ENCODE data around the gene STIM1. TPM values are rescaled to one million over a fixed set of nuclear protein-coding genes. Genes with fewer than 3 reads are reported as not detected.

Gene STIM1
- total RNA-seq, 1 experiment from 2014 or later: 93.6 TPM

DNA sequence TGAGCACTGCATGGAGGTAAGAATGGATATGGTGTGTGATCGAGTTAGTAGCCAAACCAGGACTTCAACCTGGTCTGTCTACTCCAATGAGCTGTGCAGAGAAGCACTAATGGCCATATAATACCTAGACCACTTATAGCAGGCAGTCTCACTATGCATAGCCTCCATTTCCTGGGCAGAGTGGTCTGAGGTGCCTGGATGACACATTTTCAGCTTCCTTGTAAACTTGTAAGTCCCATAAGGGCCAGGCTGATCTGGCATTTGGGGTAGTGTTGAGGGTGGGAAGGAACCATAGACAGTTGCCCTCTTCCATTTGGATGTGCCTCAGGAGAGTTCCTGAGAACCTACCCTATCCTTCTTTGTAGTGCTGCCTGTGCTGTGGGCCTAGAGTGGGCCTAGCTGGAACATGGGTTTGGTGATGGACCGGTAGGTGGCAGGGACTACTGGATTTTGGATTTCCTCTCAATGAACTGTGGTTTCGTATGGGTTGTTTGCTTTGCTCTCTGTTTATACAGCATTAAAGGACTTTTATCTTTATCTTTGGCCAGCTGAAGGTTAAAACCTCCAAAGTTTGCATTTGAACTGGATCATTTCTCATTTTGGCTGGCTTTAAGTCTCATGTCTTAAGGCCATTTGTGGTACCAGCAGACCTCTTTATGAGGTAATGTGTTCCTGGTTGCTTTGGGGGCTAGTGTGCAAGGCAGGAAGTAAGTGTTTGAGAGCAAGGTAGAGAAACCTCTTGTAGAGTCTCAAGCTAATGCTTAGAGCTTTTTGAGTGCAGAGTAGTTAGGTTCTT, 86.9 kb downstream of the STIM1 start:
- ATAC-seq: no peak
- no peaks in the 10 kb centered on the region for H3K9me3 ChIP-seq (ENCODE audit: control insufficient read depth, insufficient read depth, low read depth, low read length)
- TF ChIP-seq POLR2AphosphoS5 (IDR thresholded peaks at IDR 0.05; ENCODE audit: low read depth, low read length) (no peak), TCF7L2 (IDR thresholded peaks at IDR 0.05; ENCODE audit: low read depth, low read length) (peak; percentile 42; the same call in 1 of the 2 replicates)
- H3K4me1 ChIP-seq (ENCODE audit: control insufficient read depth, insufficient read depth, low read length): no peaks in the 10 kb centered on the region
- in situ Hi-C loops (cut with HindIII; ENCODE audit: low pct_unique_long_range_greater_than_20kb, low sequenced_read_pairs) (no loop called here), intact Hi-C loops (cut with micrococcal nuclease; ENCODE audit: unreplicated experiment) (no loop called here)
- no peaks in the 10 kb centered on the region for H3K27me3 ChIP-seq (ENCODE audit: control insufficient read depth, insufficient read depth, low read length)
- CTCF ChIA-PET: no interaction called here
- DNase-seq (ENCODE audit: low read depth, low spot score): no peak
- POLR2A ChIA-PET: interaction anchor here (0.6 kb wide), 1 partner anchor 128 kb away, joined by 5 read pairs; no protein-coding TSS in a partner anchor
- no peaks in the 10 kb centered on the region for H3K36me3 ChIP-seq (ENCODE audit: control insufficient read depth, insufficient read depth, low read length)
- no TSS peak for BruUV-seq (replicated peaks)
- H3K4me3 ChIP-seq (ENCODE audit: low read depth in 2 of 2, low read length in 2 of 2): no peak overlapping the region
- no peak overlapping the region for H3K27ac ChIP-seq (ENCODE audit: low read length)

DNA sequence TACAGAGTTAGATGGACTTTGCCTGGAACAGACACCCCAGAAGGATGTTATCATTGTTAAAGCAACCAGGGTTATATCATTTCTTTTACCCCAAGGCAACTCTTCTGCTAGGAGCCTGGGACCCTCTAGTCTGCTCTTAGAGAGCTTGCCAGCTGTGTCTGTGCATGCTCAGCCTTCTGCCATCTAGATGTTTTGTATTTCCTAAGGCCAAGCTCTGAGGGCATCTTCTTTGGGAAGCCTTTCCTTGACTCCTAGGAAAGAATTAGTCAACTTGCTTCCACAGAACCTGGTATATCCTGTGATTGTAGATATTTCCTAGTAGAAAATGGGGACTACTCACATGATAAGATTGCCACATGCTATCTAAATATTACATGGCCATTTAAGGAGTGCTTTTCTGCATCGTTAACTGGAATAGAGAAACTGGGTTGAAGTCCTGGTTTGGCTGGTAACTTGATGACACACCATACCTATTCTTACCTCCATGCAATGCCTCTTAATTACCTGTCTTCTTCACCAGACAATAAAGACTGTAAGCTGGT, 87.6 kb downstream of the STIM1 start:
- no peak for DNase-seq (ENCODE audit: low read depth, low spot score)
- Histone ChIP-seq H3K4me1 (ENCODE audit: control insufficient read depth, insufficient read depth, low read length) (no peaks in the 10 kb centered on the region), H3K27ac (ENCODE audit: low read length) (no peak overlapping the region), H3K4me3 (ENCODE audit: low read depth in 2 of 2, low read length in 2 of 2) (no peak overlapping the region), H3K27me3 (ENCODE audit: control insufficient read depth, insufficient read depth, low read length) (no peaks in the 10 kb centered on the region), H3K36me3 (ENCODE audit: control insufficient read depth, insufficient read depth, low read length) (no peaks in the 10 kb centered on the region), H3K9me3 (ENCODE audit: control insufficient read depth, insufficient read depth, low read depth, low read length) (no peaks in the 10 kb centered on the region)
- in situ Hi-C loops (cut with HindIII; ENCODE audit: low pct_unique_long_range_greater_than_20kb, low sequenced_read_pairs) (no loop called here), intact Hi-C loops (cut with micrococcal nuclease; ENCODE audit: unreplicated experiment) (no loop called here)
- ChIA-PET POLR2A (interaction anchor here (0.6 kb wide), 1 partner anchor 128 kb away, joined by 5 read pairs; no protein-coding TSS in a partner anchor), CTCF (no interaction called here)
- BruUV-seq (replicated peaks): no TSS peak
- ATAC-seq: no peak
- TF ChIP-seq POLR2AphosphoS5 (IDR thresholded peaks at IDR 0.05; ENCODE audit: low read depth, low read length): no peak
- TF ChIP-seq SIN3A (IDR thresholded peaks at IDR 0.05; ENCODE audit: borderline replicate concordance, insufficient read depth, low read depth, low read length): no peak
- TF ChIP-seq TCF7L2 (IDR thresholded peaks at IDR 0.05; ENCODE audit: low read depth, low read length): no peak
- TF ChIP-seq, protein P1, sequence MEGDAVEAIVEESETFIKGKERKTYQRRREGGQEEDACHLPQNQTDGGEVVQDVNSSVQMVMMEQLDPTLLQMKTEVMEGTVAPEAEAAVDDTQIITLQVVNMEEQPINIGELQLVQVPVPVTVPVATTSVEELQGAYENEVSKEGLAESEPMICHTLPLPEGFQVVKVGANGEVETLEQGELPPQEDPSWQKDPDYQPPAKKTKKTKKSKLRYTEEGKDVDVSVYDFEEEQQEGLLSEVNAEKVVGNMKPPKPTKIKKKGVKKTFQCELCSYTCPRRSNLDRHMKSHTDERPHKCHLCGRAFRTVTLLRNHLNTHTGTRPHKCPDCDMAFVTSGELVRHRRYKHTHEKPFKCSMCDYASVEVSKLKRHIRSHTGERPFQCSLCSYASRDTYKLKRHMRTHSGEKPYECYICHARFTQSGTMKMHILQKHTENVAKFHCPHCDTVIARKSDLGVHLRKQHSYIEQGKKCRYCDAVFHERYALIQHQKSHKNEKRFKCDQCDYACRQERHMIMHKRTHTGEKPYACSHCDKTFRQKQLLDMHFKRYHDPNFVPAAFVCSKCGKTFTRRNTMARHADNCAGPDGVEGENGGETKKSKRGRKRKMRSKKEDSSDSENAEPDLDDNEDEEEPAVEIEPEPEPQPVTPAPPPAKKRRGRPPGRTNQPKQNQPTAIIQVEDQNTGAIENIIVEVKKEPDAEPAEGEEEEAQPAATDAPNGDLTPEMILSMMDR (IDR thresholded peaks at IDR 0.05): no peak

DNA sequence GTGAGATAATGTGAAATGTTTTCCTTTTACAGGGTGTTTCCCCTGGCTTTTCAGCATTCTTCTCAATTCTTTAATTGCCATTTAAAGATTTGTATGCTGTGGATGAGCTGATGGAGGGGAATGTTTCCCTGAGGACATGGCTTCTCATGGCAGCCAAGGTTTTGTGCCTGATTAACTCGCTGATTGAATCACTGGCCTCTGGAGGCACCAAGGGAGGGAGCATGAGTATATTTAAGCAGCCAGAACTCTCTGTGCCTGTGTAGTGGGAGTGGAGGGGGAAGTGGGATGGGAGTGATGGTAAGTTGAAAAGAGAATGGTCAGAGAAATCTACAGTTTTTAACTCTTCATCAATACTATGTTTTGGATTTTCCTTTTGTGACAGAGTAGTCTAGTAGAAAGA, 88.7 kb downstream of the STIM1 start:
- Histone ChIP-seq H3K4me3 (ENCODE audit: low read depth in 2 of 2, low read length in 2 of 2) (no peak overlapping the region), H3K4me1 (ENCODE audit: control insufficient read depth, insufficient read depth, low read length) (no peaks in the 10 kb centered on the region), H3K36me3 (ENCODE audit: control insufficient read depth, insufficient read depth, low read length) (no peaks in the 10 kb centered on the region), H3K27ac (ENCODE audit: low read length) (no peak overlapping the region), H3K9me3 (ENCODE audit: control insufficient read depth, insufficient read depth, low read depth, low read length) (no peaks in the 10 kb centered on the region), H3K27me3 (ENCODE audit: control insufficient read depth, insufficient read depth, low read length) (no peaks in the 10 kb centered on the region)
- DNase-seq (ENCODE audit: low read depth, low spot score): no peak
- TF ChIP-seq SIN3A (IDR thresholded peaks at IDR 0.05; ENCODE audit: borderline replicate concordance, insufficient read depth, low read depth, low read length) (no peak), TCF7L2 (IDR thresholded peaks at IDR 0.05; ENCODE audit: low read depth, low read length) (no peak)
- TF ChIP-seq, protein P1 (IDR thresholded peaks at IDR 0.05): 0 out of 2 replicates have a peak, but pooled peaks have one; percentile 6
- TF ChIP-seq, protein P2, sequence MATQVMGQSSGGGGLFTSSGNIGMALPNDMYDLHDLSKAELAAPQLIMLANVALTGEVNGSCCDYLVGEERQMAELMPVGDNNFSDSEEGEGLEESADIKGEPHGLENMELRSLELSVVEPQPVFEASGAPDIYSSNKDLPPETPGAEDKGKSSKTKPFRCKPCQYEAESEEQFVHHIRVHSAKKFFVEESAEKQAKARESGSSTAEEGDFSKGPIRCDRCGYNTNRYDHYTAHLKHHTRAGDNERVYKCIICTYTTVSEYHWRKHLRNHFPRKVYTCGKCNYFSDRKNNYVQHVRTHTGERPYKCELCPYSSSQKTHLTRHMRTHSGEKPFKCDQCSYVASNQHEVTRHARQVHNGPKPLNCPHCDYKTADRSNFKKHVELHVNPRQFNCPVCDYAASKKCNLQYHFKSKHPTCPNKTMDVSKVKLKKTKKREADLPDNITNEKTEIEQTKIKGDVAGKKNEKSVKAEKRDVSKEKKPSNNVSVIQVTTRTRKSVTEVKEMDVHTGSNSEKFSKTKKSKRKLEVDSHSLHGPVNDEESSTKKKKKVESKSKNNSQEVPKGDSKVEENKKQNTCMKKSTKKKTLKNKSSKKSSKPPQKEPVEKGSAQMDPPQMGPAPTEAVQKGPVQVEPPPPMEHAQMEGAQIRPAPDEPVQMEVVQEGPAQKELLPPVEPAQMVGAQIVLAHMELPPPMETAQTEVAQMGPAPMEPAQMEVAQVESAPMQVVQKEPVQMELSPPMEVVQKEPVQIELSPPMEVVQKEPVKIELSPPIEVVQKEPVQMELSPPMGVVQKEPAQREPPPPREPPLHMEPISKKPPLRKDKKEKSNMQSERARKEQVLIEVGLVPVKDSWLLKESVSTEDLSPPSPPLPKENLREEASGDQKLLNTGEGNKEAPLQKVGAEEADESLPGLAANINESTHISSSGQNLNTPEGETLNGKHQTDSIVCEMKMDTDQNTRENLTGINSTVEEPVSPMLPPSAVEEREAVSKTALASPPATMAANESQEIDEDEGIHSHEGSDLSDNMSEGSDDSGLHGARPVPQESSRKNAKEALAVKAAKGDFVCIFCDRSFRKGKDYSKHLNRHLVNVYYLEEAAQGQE (IDR thresholded peaks at IDR 0.05; ENCODE audit: insufficient read depth in 1 of 2, low read depth in 2 of 2, low read length in 1 of 2): no peak
- ChIA-PET CTCF (no interaction called here), POLR2A (interaction anchor here (0.7 kb wide), 1 partner anchor 101 kb away, joined by 6 read pairs; no protein-coding TSS in a partner anchor)
- ATAC-seq: no peak
- in situ Hi-C loops (cut with HindIII; ENCODE audit: low pct_unique_long_range_greater_than_20kb, low sequenced_read_pairs): no loop called here
- no TSS peak for BruUV-seq (replicated peaks)
- intact Hi-C loops (cut with micrococcal nuclease; ENCODE audit: unreplicated experiment): no loop called here

Data from Panc1 (cell line).